ENCODE data around the gene SPNS3. TPM values are rescaled to one million over a fixed set of nuclear protein-coding genes. Genes with fewer than 3 reads are reported as not detected.

The SPNS3 gene
- polyA plus RNA-seq, 1 of the 3 experiments (the other 2 are of a cell fraction) = 0.05 TPM

DNA sequence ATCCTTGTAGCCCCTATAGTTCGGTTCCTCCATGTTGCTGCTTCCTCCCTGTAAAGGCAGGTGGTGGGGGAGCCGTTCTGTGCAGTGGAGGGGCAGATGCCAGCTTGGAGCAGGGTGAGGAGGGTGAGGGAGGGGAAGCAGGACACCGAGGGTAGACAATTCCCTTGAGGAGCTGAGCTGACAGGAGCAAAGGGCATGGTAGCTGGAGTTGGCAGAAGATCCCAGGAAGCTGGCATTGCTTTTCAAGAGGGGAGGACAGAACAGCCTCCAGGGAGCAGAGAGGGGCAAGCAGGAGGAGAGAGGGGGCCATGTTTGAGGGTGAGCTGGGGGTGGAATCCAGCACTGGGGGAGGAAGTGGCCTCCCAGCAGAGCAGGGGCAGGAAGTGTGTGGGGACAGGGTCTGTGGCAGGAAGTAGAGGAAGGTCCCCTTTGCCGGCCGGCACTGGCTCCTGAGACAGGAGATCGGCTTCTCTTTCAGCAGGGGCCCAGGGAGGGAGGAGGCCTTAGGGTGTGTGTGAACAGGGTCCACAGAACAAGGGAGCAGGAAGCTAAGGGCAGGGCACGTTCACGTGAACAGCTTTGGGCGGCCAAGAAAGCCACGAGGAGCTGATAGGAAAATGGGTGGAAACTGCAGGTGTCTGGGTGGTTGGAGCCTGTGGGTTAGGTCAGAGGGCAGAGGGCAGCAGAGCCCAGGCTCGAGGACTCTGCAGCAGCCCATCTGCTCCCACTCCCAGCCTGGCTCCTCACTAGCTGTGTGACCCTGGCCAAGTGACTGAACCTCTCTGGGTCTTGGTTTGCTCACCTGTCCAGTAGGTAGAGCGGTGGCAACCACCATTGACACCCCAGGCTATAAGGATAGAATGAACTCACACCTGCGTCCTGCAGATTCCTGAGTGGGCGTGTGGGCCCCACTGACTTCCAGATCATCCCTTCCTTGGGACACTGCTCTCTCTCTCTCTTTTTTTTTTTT, 47.5 kb downstream of the SPNS3 start:
- POLR2A ChIA-PET = no interaction called here
- no peak overlapping the region for H2AFZ ChIP-seq (ENCODE audit: low read depth)
- no peak overlapping the region for H3K4me2 ChIP-seq
- H3K79me2 ChIP-seq (ENCODE audit: insufficient read depth) = no peaks in the 10 kb centered on the region
- TF ChIP-seq EZH2phosphoT487 (IDR thresholded peaks at IDR 0.05; ENCODE audit: borderline replicate concordance, low read depth) = no peak
- TF ChIP-seq POLR2AphosphoS5 (IDR thresholded peaks at IDR 0.05; ENCODE audit: low read depth, low read length) = no peak
- TF ChIP-seq GATA2 (CRISPR knock-in tag; IDR thresholded peaks at IDR 0.05) = no peak
- no peak for TF ChIP-seq RXRA (IDR thresholded peaks at IDR 0.05; ENCODE audit: borderline replicate concordance, low read depth)
- TF ChIP-seq CHD2 (IDR thresholded peaks at IDR 0.05; ENCODE audit: low read length, partially characterized antibody) = no peak
- TF ChIP-seq, protein P1, sequence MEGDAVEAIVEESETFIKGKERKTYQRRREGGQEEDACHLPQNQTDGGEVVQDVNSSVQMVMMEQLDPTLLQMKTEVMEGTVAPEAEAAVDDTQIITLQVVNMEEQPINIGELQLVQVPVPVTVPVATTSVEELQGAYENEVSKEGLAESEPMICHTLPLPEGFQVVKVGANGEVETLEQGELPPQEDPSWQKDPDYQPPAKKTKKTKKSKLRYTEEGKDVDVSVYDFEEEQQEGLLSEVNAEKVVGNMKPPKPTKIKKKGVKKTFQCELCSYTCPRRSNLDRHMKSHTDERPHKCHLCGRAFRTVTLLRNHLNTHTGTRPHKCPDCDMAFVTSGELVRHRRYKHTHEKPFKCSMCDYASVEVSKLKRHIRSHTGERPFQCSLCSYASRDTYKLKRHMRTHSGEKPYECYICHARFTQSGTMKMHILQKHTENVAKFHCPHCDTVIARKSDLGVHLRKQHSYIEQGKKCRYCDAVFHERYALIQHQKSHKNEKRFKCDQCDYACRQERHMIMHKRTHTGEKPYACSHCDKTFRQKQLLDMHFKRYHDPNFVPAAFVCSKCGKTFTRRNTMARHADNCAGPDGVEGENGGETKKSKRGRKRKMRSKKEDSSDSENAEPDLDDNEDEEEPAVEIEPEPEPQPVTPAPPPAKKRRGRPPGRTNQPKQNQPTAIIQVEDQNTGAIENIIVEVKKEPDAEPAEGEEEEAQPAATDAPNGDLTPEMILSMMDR (IDR thresholded peaks at IDR 0.05) = no peak
- no peak for TF ChIP-seq TCF12 (IDR thresholded peaks at IDR 0.05)
- no peak for TF ChIP-seq NRF1 (IDR thresholded peaks at IDR 0.05; ENCODE audit: low read depth, low read length)
- no peak for TF ChIP-seq MEF2A (IDR thresholded peaks at IDR 0.05; ENCODE audit: borderline replicate concordance, low read depth)
- TF ChIP-seq YY1 (IDR thresholded peaks at IDR 0.05; ENCODE audit: low read depth) = no peak
- no peak for TF ChIP-seq RAD21 (IDR thresholded peaks at IDR 0.05; ENCODE audit: low read length)
- TF ChIP-seq FOSL2 (IDR thresholded peaks at IDR 0.05; ENCODE audit: borderline replicate concordance, low read depth) = no peak
- H3K36me3 ChIP-seq (replicated peaks in 1 of 2; ENCODE audit: control insufficient read depth in 1 of 2, insufficient read depth in 2 of 2, low read length in 1 of 2) = no peaks in the 10 kb centered on the region
- DNase-seq = no peak
- H3K27me3 ChIP-seq (ENCODE audit: insufficient read depth) = no peaks in the 10 kb centered on the region; the same call in 1 of the 2 replicates
- no peaks in the 10 kb centered on the region for H4K20me1 ChIP-seq (ENCODE audit: insufficient read depth)
- no peak overlapping the region for H3K27ac ChIP-seq (ENCODE audit: low read depth in 2 of 2, low read length in 1 of 2)
- H3F3A ChIP-seq (replicated peaks; ENCODE audit: insufficient read depth) = no peaks in the 10 kb centered on the region
- no peak overlapping the region for H3K4me3 ChIP-seq (ENCODE audit: low read depth in 2 of 2, low read length in 1 of 2)
- CTCF ChIA-PET = interaction anchor here (0.7 to 1.2 kb wide), 4 partner anchors 60 to 144 kb away, joined by 3 to 4 read pairs (median 4); no protein-coding TSS in a partner anchor
- no peak overlapping the region for H3K9ac ChIP-seq
- H3K9me3 ChIP-seq = no peaks in the 10 kb centered on the region
- H3K9me2 ChIP-seq = no peaks in the 10 kb centered on the region
- WGBS (ENCODE audit: low lambda C conversion rate) = 53% methylated on average over 13 of the region's 14 CpGs
- peaks cover 0 to 4% of the 10 kb centered on the region in 2 experiments; a peak in 1 of 4 replicates for H3K4me1 ChIP-seq (ENCODE audit: control insufficient read depth in 1 of 2, insufficient read depth in 2 of 2, low read depth in 1 of 2, low read length in 1 of 2)

- H3K4me3 ChIP-seq (ENCODE audit: low read depth in 2 of 2, low read length in 1 of 2) = no peak overlapping the region
- TF ChIP-seq TAF1 (IDR thresholded peaks at IDR 0.05; ENCODE audit: borderline replicate concordance, low read depth, low read length) (no peak), USF1 (IDR thresholded peaks at IDR 0.05; ENCODE audit: borderline replicate concordance, low read depth) (no peak), MXI1 (IDR thresholded peaks at IDR 0.05; ENCODE audit: low read depth, low read length) (no peak)
- WGBS (ENCODE audit: low lambda C conversion rate) = 71% methylated on average over 13 of the region's 16 CpGs
- H3K9me3 ChIP-seq = no peaks in the 10 kb centered on the region
- no peak overlapping the region for H3K27ac ChIP-seq (ENCODE audit: low read depth in 2 of 2, low read length in 1 of 2)
- no peaks in the 10 kb centered on the region for H3F3A ChIP-seq (replicated peaks; ENCODE audit: insufficient read depth)
- no peak for DNase-seq
- no peak overlapping the region for H2AFZ ChIP-seq (ENCODE audit: low read depth)
- no peaks in the 10 kb centered on the region for H3K36me3 ChIP-seq (replicated peaks in 1 of 2; ENCODE audit: control insufficient read depth in 1 of 2, insufficient read depth in 2 of 2, low read length in 1 of 2)
- ChIA-PET POLR2A (no interaction called here), CTCF (interaction anchor here (1.2 kb wide), 1 partner anchor 61 kb away, joined by 3 read pairs; no protein-coding TSS in a partner anchor)
- H3K27me3 ChIP-seq (ENCODE audit: insufficient read depth) = no peaks in the 10 kb centered on the region; the same call in 1 of the 2 replicates
- H3K4me1 ChIP-seq (ENCODE audit: control insufficient read depth in 1 of 2, insufficient read depth in 2 of 2, low read depth in 1 of 2, low read length in 1 of 2) = peaks cover 0 to 8% of the 10 kb centered on the region in 2 experiments; a peak in 1 of 4 replicates
- H3K9ac ChIP-seq = no peak overlapping the region
- H3K9me2 ChIP-seq = no peaks in the 10 kb centered on the region
- no peaks in the 10 kb centered on the region for H3K79me2 ChIP-seq (ENCODE audit: insufficient read depth)
- H3K4me2 ChIP-seq = no peak overlapping the region
- no peaks in the 10 kb centered on the region for H4K20me1 ChIP-seq (ENCODE audit: insufficient read depth)
Measured at GRCh38 chr17:4482338-4483011, 48.7 kb downstream of the SPNS3 start.
